Measurements from ENCODE around the gene JAKMIP3.

GRCh38 chr10:132054564-132054963 lies 11.2 kb upstream of the JAKMIP3 start:
- TF ChIP-seq CTCF (conservative IDR thresholded peaks at IDR 0.05; ENCODE audit: low read depth, low read length) (no peak), EZH2 (IDR thresholded peaks at IDR 0.05; ENCODE audit: low read length, unreplicated experiment) (no peak)

All from PC-3 (cell line).